DMS79 (cell line): Measurements from ENCODE around the gene B4GALNT1.
A peak's percentile ranks its signal among the peaks of the same experiment; 100 is the strongest.
"Not testable (repeated sequence)": the region's sequence is repeated elsewhere in the genome, so short reads cannot be mapped to it uniquely, and the experiment has no call there.

ENCODE experiments used
- DNase-seq: peaks from one replicate; lab custom pipeline; 2025; lab: John Stamatoyannopoulos, UW

B4GALNT1 gene

DNA sequence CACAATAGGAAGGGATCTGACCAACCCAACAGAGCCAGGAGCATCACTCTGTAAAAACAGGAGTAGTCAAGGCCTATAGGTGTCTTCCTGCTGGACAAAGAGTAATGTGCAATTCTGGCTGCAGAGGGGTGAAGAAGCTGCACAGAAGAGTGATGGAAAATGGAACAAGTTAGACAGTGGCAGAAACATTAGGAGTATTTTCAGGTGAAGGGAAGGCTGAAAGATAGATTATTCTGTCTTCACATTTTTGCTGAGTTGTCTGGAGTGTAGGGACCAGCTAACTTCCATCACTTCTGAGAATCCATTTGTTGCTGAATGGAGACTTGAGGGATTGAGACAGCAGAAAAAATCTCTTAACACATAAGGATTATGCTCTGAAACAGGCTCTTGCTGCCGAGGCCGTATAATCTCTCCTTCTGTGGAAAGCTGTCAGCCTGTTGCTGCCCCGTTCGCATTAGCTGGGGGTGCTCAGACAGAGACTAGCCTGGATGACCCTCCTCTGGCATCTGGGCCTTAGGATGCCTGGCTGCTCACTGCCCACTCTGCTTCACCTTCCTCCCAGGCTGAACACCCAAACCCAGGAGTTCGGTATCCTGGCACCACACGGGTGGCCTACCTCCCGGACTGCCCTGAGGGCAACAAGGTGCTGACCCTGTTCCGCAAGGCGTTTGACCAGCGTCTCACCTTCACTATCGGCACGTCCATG, 24.9 kb downstream of the B4GALNT1 start:
- DNase-seq: no peak

DNA sequence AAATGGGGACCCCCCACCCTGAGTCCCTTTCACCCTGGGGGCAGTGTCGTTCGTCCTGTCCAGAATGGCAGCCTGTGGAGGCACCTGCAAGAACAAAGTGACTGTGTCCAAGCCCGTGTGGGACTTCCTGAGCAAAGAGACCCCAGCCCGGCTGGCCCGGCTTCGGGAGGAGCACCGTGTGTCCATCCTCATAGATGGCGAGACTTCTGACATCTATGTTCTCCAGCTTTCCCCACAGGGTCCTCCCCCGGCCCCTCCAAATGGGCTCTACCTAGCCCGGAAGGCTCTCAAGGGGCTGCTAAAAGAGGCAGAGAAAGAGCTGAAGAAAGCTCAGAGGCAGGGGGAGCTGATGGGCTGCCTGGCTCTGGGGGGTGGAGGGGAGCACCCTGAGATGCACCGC, 26.2 kb downstream of the B4GALNT1 start:
- DNase-seq: no peak

DNA sequence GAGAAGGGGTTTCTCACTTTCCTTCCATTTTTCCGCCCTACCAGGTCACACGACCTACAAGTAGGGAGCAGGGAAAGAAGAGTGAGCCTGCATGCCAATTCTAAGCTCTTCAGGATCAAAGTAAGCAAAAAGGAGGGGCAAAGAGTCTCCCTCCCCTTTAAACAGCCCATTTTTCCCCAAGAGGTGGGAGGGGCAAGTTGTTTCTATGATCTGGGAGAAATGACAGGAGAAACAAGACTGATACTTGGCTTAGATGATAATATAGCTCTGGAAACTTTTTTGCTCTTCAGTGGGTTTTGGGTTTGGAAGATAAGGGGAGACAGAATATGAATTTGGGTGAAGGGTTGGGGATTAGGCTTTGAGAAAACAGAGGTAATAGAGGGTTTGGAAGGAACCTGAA, 26.6 kb downstream of the B4GALNT1 start:
- no peak for DNase-seq

DNA sequence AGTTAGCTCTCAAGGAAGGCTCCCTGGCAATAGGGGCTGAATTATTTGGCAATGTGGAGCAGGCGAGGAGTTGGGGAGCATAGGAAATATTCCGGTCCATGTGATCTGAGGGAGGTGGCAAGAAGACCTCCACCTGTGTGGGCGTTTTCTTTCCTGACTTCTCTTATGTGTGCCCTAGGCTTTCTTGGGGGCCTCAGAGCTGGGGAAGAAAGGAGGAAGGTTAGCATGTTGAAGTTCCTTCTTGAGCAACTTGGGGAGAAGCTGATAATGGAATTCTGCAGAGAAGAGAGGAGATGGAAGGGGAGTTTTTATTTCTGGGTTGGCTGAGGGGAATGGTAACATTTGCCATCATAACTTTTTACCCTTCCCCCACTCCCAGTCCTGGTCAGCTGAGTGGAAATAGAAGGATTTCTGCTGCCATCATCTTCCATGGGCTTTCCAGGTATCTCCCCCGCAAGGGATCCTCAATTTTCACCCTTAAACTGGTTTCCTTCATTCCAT, 27.1 kb downstream of the B4GALNT1 start:
- no peak for DNase-seq

DNA sequence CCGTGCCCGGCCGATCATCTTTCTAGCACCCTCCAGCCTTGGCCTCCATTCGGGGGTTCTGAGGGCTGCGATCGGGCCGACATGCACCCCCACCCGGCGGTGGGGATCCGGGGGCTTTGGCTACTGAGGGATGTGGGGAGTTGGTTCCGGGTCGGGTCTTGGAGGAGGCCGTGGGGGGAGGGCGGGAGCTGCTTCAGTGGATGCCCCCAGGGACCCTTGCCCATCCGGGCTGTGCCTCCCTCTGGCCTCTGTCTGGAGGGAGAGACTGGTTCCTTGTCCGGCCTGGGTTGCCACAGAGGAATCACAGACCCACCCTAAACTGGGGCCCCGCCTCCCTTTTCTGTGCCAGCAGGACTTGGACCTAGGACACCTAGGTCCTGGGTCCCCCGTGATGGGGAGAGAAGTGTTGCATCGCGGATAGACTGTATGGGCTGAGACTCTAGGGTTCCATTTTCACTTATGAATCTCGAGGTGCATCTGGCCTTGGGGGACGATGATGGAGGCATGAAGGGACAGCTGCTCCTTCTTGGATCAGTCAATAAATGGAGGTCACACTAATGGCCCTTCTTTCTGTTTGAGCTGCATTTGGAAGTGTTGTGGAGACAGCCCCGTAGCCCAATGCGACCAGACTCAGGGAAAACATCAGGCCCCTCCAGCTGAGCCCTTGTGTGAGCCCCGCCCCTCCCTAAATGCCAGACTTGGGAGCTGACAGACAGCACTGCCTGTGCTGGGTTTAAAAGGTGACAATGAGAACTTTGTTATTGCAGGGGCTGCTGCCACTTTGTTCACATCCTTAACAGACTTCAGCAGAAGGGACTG, 27.8 kb downstream of the B4GALNT1 start:
- DNase-seq: no peak

DNA sequence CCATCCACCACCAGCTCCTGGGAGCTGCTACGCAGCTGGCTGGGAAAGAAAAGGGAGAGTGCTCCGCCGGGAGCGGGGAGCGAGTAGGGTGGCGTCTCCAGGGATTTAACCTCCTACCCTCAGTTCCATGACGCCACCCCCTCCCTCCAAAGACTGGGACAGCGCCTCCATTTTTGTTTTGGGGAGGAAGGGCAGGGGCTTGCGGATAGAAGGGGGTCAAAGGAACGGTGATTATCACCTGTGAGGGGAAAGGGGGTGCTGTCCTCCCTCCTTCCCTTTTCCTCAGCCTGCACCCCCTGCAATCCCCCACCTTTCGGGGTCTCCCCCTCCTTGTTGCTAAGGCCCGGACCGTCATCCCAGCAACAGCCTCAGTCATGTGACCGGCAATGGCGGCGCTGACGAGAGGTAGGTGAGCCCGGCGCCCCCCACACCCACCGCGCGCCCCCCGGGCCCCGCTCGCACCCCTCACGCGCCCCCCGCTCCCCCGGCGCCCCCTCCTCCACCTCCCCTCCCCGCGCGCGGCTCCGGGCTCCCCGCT, 28.5 kb downstream of the B4GALNT1 start, which contains the start of gene DTX3:
Gene DTX3, plus strand, starts transcription at position 371 of the 538 bp plus-strand sequence. CDS start 1,694 bp downstream, outside the sequence.
- no peak for DNase-seq

DNA sequence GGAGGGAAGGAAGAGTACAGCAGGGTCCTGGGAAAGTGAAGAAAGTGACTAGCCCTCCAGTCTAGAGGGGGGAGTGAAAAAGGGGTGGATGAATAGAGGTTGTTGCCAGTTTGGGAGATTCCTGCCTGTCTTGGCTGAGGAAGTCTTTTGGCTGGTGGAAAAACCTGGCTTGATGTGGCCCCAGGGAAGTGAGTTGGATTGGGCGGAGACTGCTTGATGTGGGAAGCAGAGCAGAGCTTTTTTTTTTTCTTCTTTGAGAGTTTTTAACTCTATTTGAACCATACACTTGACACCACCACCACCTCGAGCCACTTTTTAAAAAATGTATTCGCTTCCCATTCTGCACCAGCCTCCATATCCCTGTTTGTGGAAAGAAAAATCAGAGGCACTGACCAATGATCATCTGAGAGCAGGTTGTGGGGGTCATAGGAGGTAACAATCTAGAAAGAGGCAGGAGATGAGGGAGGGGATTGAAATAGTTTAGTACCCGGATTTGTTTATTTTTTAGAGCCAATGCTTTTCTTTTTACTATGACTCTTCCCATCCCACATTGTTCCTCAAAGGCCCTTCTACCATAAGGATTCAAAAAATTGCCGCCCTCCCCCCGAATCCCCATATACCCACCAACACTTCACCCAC, 29.1 kb downstream of the B4GALNT1 start:
- DNase-seq: no peak

DNA sequence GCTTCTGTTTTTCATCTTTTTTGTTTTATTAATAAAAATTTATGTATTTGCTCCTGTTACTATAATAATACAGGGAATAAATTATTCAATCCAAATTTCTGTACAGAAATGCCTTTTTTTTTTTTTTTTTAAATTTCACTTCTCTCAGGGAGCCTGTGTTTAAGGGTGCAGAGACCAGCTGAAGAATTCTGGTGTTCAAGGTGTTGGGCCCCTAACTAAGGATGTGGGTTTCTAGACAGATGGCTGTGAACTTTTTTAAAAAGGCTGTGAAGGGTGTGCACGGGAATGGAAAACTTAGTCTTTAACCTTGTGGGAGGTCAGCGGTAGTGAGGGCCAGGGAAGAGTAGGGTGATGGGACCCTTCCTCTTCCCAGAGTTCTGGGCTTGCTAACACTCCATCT, 29.7 kb downstream of the B4GALNT1 start:
- no peak for DNase-seq

DNA sequence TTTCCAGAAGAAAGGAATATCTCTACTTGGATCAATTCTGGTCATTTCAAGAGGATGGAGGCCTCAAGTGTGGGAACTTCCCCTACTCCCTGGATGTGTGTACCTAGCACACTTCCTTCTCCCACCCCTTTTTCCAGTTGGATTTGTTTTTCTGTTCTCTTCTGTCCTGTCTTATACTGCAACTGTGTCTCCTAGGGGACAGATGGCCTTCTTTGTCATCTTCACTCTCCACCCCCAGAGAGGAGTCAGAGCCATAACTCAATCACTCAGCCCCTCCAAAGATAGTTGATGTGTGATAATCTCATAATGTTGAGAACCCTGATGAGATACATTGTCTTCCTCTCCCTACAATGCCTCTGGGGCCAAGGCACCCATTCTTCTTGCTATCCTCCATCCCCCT, 30.5 kb downstream of the B4GALNT1 start:
- no peak for DNase-seq

DNA sequence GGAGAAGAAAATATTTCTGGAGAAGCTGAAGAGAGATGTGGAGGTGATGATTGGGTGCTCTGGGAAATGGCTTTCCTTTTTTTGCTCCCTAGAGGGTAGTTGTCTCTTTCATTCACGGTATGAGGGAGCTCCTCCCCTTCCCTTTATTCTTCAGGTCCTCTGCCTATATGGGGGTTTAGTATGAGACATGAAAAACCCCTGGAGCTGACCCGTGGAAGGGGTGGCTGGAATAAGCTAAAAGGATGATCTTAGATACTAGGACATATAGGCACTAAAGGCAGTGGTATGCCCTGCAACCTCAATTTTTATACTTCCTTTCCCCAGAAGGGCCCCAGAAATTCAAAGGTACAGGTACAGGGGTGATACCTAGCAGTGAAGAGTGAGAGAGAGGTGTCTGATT, 32.6 kb downstream of the B4GALNT1 start:
- no peak for DNase-seq

DNA sequence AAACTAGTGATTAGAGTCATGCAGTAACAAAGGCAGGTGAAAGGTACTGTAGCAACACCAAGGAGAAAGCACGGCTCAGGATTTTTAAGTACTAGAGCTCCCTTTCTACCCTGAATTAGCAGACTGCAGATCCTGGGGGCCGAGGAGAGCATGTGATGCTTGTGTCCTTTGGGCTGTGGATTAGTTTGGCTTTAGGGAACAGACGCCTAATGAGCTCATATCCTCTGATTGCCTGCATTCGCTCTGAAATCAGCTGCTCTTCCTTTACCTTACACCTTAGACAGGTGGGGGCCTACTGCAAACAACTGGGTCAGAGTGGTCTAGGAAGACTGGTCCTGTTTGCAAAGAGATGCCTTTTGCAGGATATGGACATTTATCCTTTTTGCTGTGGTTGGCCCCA, 39.8 kb downstream of the B4GALNT1 start:
- DNase-seq: no peak

DNA sequence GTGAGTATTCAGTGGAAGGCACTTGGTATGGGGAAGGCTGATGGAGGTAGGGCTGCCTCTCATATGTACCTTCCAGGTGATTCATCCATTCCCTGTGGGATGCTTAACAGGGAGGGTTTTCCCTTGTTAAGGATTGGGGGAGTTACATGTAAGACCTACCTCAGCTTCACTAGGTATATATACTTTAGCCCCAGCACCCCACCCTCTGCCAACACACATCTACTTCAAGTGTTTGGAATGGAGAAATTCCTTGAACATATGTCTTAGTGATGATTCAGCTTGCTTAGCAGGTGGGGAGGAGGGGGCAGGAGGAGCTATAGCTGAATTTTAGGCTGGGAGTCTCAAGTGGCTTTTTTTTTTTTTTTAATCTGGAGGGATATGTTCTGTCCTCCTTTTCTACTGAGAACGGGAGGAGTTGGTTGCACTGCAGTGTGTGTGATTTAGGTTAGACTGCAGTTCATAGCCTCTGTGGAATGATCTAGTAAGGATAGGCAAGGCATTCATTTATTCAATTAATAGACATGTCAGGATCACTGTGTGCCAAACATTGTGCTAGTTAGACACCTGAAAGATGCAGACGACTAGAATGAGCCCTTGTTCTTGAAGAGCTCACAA, 40.3 kb downstream of the B4GALNT1 start:
- DNase-seq: no peak

DNA sequence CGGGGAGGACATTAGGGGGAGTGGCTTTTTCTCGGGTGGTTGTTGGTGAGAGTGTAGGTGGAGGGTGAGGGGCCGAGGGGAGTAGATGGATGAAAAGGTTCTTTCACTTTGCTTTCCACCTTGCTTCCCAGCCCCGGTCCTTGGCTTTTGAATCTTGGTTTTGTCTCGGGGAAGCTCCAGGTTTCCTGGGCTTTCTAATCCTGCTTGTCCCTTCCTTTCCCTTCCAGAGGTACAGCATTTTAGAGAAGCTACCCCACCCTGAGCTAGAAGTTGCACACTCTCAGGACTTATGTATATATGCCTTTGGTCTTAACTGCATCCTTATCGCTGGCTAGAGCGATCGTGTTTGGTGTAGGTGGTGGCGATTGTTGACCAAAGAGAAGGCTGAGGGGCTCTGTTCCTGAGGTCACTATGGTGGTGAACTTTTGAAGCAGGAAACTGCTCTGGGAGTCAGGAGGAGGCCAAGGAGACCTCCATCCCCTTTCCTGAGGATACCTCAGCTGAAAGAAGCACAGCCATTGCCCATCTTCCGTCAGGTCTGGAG, 41.1 kb downstream of the B4GALNT1 start:
- DNase-seq: no peak

DNA sequence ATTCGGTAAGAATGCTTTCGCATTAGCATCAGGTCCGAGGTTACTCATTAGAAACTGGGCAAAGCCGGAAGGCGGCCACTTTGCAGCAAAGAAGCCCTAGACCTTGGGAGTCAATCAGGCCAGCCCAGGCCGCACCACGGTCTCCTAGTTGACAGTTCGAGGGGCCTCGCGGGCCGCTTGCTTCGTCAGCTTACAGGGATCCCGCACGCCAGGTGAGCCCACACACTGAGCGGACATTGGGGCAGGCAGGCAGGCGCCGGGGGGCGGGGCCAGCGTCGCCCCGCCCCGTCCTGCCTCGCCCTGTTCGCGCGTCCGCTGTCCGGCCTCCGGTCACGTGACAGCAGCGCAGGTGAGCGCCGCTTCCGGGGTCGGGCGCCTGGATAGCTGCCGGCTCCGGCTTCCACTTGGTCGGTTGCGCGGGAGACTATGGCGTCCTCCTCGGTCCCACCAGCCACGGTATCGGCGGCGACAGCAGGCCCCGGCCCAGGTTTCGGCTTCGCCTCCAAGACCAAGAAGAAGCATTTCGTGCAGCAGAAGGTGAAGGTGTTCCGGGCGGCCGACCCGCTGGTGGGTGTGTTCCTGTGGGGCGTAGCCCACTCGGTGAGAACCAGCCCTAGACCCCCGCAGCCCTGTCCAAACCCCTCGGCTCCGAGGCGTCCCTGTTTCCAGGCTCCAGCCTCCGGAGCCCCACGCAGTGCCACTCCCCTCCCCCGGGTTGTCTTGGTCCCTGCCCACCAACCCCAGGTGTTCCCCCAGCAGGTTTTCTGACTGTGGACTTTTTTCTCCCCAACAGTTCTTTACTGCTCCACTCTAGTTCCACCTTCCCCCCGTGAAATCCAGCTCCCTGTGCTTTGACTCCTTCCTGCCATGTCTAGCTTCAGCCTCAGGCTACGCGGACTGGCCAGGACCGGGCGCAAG, 41.9 kb downstream of the B4GALNT1 start, which contains the start of gene PIP4K2C:
Gene PIP4K2C, plus strand, starts transcription at position 329 of the 918 bp plus-strand sequence. Its CDS starts 98 bp downstream, at position 427.
- DNase-seq: peak; percentile 62

DNA sequence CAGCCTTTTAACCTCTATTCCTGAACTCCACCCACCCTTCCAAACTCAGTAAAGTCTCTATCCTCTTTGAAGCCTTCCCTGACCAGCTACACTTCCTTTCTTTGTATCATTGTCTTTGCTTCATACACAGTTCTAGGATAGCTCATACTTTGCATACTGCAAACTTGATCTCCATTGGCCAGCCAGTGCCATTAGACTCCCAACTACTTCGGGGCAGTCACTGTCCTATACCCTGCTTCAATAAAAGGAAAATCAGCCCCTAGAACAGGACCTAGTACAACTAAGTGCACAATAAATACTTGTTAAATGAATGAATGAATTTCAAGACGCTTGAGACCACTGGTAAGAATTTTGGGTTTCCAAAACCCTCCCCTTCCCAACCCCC, 42.5 kb downstream of the B4GALNT1 start:
- DNase-seq: no peak

DNA sequence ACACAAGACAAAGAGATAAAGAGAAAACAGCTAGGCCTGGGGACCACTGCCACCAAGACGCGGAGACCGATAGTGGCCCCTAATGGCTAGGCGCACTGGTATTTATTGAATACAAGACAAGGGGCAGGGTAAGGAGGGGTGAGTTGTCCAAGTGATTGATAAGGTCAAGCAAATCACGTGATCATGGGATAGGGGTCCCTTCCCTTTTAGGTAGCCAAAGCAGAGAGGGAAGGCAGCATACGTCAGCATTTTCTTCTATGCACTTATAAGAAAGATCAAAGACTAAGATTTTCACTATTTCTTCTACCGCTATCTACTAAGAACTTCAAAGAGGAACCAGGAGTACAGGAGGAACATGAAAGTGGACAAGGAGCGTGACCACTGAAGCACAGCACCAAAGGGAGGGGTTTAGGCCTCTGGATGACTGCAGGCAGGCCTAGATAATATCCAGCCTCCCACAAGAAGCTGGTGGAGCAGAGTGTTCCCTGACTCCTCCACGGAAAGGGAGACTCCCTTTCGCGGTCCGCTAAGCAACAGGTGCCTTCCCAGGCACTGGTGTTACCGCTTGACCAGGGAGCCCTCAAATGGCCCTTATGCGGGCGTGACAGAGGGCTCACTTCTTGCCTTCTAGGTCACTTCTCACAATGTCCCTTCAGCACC, 43.9 kb downstream of the B4GALNT1 start:
- DNase-seq: not testable (repeated sequence)

DNA sequence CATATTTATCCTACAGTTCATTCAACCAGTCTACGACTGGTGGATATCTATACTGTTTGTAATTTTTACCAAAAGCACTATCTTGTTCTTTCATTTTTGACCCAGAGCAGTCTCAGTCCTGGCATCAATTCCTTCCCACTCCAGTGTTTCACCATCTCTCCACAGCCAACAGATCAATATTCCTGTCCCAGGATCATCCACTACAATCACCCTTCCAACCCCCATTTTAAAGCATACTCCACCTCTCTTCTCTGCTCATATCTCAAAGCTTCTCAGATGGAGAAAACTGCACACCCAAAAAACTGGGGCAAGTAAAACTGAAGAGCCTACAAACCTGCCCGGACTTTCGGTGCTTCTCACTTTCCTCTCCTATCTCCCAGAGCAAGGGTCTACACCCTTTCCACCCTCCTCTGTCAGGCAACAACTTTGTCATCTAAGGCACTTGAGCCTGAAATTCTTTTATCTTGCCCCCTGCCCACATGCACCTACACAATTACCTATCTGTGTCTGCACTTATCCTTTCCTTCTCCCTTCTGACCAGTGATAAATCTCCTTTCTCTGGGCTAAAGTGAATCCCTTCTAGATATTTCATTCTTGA, 46.1 kb downstream of the B4GALNT1 start:
- no peak for DNase-seq

DNA sequence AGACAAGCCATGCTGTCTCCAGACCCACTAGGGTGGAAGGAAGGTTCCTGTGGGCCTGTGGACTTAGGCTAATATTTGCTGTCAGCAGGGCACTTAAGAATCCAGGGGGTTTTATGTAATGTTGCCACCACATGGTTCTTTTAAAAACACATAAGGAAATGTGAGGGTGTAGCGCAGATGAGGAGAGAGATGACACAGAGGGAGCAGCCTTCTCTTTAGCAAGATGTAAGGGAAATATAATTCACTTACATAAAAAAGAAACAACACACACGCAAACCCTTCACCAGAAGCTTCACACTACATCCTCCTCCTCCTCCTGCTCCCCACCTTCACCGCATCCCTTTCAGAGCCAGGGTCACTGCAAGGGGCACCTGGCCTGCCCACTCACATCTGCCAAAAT, 46.9 kb downstream of the B4GALNT1 start:
- DNase-seq: no peak

DNA sequence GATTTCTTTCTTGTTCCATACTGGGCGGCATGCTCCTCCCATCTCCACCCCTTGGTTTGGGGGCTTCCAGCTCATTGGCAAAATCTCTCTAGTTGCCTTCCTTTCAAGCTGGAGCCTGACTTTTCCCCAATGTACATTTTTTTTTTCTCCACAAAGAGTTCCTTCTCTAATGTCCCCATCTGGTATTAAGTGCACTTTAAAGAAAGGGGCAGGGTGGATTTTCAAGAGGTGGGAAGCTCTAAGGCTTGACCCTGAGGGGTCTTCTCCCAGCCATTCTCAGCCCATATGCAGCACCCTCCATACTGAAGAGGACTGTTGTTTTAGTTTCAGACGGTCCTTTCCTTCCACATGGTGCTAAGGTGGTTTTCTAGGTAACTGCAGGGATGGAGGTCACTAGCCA, 47.8 kb downstream of the B4GALNT1 start:
- no peak for DNase-seq

DNA sequence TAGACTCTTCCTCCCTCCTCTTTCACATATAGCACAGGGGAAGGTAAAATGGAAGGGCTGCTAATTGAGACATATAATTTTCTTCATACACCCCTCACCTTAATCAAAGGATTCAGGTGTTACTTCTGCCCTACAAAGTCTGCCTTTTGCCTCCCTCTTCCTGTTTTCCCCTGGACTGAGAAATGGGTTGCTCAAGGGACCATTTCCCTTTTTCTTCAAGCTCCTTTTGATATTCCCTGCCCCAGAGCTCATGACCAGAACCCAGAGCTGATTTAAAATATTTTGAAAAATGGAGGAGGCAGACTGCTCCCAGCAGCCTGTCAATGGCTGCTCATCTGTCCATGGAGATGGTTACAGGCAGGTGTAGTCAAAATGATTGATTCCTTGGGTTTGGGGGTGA, 48.3 kb downstream of the B4GALNT1 start:
- DNase-seq: no peak
